Lower lobe of right lung (tissue), 2 donors: ENCODE results near the gene APOL5. TPM values are rescaled to one million over a fixed set of nuclear protein-coding genes. Genes with fewer than 3 reads are reported as not detected.

Source experiments
- ATAC-seq, 2 donors: fragments of 200-7000 bp; cut with Tn5 transposase; one replicate each; pipeline ENCODE4 v1.9.1; 2020 to 2022; ENCODE audit warnings: mild to moderate bottlenecking in 2 of 2, moderate library complexity in 2 of 2
- DNase-seq: peaks from one replicate; pipeline ENCODE4 v3.0.0-alpha.2; 2020
- H3K27ac ChIP-seq: fragments of 200-600 bp; one replicate; pipeline ENCODE4 v1.8.0; 2022
- H3K27me3 ChIP-seq: fragments of 200-600 bp; one replicate; pipeline ENCODE4 v1.8.0; 2022; ENCODE audit warnings: low read depth
- H3K36me3 ChIP-seq: fragments of 200-600 bp; one replicate; pipeline ENCODE4 v1.8.0; 2022; ENCODE audit warnings: mild to moderate bottlenecking
- H3K4me1 ChIP-seq: fragments of 200-600 bp; one replicate; pipeline ENCODE4 v1.8.0; 2022
- H3K4me3 ChIP-seq: fragments of 200-600 bp; one replicate; pipeline ENCODE4 v1.8.0; 2022; ENCODE audit warnings: mild to moderate bottlenecking
- H3K9me3 ChIP-seq: fragments of 200-600 bp; one replicate; pipeline ENCODE4 v1.8.0; 2022
- intact Hi-C: fragments of 100-400 bp; cut with DNase I; formaldehyde crosslinking; loops from one replicate; pipeline ENCODE4 v1.11.0; 2022
- total RNA-seq: library from RNA; stranded (reverse); fragmentation: NEBNext Ultra II Directional; extraction: Animal tissue kit (Norgen Biotek cat#: 25700); gene quantifications from one replicate; pipeline ENCODE4 v1.2.1, GENCODE V29; 2021
- TF ChIP-seq, protein P1 (sequence below): fragments of 200-600 bp; IDR thresholded peaks from one replicate; pipeline ENCODE4 v1.8.0; 2022; ENCODE audit warnings: antibody characterized with exemption, mild to moderate bottlenecking
- donor health status: DM: no; HTN: yes; CAD: no; lungs with severe emphysema.

Gene APOL5
- total RNA-seq, 1 donor from 2014 or later: not detected

GRCh38 chr22:35758394-35758793 lies 40.7 kb downstream of the APOL5 start:
- intact Hi-C loops: no loop called here
- TF ChIP-seq, protein P1, sequence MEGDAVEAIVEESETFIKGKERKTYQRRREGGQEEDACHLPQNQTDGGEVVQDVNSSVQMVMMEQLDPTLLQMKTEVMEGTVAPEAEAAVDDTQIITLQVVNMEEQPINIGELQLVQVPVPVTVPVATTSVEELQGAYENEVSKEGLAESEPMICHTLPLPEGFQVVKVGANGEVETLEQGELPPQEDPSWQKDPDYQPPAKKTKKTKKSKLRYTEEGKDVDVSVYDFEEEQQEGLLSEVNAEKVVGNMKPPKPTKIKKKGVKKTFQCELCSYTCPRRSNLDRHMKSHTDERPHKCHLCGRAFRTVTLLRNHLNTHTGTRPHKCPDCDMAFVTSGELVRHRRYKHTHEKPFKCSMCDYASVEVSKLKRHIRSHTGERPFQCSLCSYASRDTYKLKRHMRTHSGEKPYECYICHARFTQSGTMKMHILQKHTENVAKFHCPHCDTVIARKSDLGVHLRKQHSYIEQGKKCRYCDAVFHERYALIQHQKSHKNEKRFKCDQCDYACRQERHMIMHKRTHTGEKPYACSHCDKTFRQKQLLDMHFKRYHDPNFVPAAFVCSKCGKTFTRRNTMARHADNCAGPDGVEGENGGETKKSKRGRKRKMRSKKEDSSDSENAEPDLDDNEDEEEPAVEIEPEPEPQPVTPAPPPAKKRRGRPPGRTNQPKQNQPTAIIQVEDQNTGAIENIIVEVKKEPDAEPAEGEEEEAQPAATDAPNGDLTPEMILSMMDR: no peak
- Histone ChIP-seq H3K4me3 (no peak overlapping the region), H3K9me3 (no peaks in the 10 kb centered on the region), H3K27ac (no peak overlapping the region), H3K4me1 (no peaks in the 10 kb centered on the region), H3K36me3 (peaks cover 48% of the 10 kb centered on the region), H3K27me3 (no peaks in the 10 kb centered on the region)
- DNase-seq (no peak), ATAC-seq (no peak)

DNA sequence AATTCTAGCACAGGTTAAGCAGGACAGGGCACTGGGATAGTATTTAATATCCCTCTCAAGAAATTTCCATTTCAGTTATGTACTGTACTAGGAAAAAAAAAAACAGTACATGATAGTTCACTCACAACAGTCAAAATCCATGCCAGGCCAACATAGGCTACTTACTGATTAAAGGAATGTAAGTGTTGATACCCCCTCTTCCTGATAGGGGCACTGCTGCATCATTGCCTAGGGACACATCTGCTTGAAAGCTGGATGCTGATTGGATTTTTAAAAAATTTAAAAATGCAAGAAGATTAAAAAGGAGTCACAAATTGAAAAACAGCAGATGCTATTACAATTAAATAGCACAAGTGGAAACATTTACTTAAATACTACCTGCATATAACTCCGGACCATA lies 43.4 kb downstream of the APOL5 start:
- Histone ChIP-seq H3K27ac (no peak overlapping the region), H3K27me3 (no peaks in the 10 kb centered on the region), H3K4me3 (no peak overlapping the region), H3K4me1 (no peaks in the 10 kb centered on the region), H3K36me3 (peaks cover 40% of the 10 kb centered on the region), H3K9me3 (no peaks in the 10 kb centered on the region)
- TF ChIP-seq, protein P1: peak; percentile 19
- intact Hi-C loops: no loop called here
- no peak for ATAC-seq
- no peak for DNase-seq

GRCh38 chr22:35766654-35767580 lies 49.2 kb downstream of the APOL5 start:
- no peaks in the 10 kb centered on the region for H3K27me3 ChIP-seq
- TF ChIP-seq, protein P1: no peak
- no peaks in the 10 kb centered on the region for H3K4me1 ChIP-seq
- H3K9me3 ChIP-seq: no peaks in the 10 kb centered on the region
- H3K4me3 ChIP-seq: no peak overlapping the region
- DNase-seq (no peak), ATAC-seq (no peak)
- no peak overlapping the region for H3K27ac ChIP-seq
- peaks cover 9% of the 10 kb centered on the region for H3K36me3 ChIP-seq
- intact Hi-C loops: no loop called here

DNA sequence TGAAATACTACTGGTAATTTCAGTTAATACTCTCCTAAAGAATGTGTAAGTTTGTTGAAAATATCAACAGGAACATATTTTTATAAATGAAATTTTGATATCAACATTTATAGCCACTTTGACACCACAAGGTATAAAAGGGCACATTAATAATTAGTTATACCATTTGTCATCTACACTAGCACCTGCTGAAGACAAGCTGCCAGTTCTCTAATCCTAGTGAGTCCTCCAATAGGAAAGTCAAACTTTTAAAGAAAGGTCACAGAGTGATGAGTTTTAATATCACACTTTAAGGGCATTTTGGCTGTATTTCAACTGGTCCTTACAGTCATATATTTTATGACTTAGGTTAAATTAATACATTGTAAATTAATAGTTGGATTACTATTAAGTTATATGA lies 52.3 kb downstream of the APOL5 start:
- Histone ChIP-seq H3K36me3 (no peaks in the 10 kb centered on the region), H3K27me3 (no peaks in the 10 kb centered on the region), H3K4me3 (no peak overlapping the region), H3K9me3 (no peaks in the 10 kb centered on the region), H3K4me1 (no peaks in the 10 kb centered on the region), H3K27ac (no peak overlapping the region)
- intact Hi-C loops: no loop called here
- TF ChIP-seq, protein P1: no peak
- ATAC-seq (no peak), DNase-seq (no peak)

- H3K27ac ChIP-seq: no peak overlapping the region
- TF ChIP-seq, protein P1: no peak
- intact Hi-C loops: no loop called here
These were observed 57.7 kb downstream of the APOL5 start for GRCh38 chr22:35775339-35775738.

More at GRCh38 chr22:35775339-35775738, 57.7 kb downstream of the APOL5 start:
- Histone ChIP-seq H3K4me3 (no peak overlapping the region), H3K36me3 (peaks cover 4% of the 10 kb centered on the region), H3K27me3 (no peaks in the 10 kb centered on the region), H3K4me1 (no peaks in the 10 kb centered on the region), H3K9me3 (no peaks in the 10 kb centered on the region)
- DNase-seq: no peak
- ATAC-seq: no peak
